HG03442 (cell line): ENCODE results near the gene MYO1B.

Experiments
- ATAC-seq: cut with Tn5 transposase; IDR thresholded peaks from one replicate; pipeline ENCODE4 v1.9.1; 2021; ENCODE audit warnings: mild to moderate bottlenecking, moderate library complexity; ENCODE audit not compliant: unreplicated experiment

Gene MYO1B

DNA sequence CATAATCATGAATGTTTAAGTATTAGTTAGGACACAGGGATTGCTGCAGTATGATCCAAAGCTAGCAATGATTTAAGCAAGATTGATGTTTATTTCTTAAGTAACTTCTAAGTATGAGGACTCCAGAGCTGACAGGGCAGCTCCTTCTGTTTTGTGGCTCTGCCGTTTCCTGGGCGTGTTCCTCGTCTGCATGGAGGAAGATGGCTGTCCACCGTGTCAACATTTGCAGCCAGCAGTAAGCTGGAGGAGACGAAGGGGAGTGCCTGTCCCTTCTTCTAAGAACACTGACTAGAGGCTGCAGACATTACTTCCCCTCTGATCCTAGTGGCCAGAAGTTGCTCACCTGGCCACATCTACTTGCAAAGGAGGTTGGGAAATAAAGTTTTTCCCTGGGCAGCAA, 144.1 kb downstream of the MYO1B start:
- ATAC-seq, result no peak

DNA sequence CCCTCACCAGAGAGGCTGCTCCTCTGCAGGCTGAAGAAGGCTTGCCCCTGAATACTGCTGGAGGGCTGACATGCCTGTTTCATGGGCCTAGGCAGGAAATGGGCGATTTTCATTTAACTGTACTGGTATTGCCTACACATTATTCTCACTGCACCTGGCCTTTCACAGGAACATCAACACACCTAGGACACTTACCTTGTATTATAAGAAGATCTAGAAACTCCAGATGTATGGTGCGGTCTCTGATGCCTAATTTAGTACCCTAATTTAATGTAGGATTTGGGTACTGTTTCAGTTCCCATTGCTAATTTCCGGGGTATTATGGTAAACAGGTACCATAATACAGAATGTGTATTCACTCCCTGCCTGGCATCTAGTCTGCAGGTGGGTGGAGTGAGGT, 146.0 kb downstream of the MYO1B start:
- no peak for ATAC-seq

DNA sequence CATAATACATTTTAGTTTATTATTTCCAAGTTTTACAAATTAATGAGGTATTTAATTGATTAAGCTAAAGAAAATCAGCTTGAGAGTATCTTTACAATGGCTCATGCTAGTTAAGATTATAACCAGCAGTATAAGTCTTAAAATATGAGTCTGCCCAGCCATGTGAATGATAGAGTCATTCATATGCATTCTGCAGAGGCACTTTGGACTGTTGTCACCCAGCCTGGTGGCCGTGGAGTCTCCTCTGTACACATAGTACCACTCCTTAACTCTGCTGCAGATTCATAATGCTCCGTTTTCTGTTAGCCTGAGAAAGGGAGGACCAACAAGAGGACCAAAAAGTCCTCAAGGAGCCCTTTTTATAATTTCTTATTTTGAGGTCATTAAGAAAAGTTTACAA, 148.8 kb downstream of the MYO1B start:
- ATAC-seq, result no peak

DNA sequence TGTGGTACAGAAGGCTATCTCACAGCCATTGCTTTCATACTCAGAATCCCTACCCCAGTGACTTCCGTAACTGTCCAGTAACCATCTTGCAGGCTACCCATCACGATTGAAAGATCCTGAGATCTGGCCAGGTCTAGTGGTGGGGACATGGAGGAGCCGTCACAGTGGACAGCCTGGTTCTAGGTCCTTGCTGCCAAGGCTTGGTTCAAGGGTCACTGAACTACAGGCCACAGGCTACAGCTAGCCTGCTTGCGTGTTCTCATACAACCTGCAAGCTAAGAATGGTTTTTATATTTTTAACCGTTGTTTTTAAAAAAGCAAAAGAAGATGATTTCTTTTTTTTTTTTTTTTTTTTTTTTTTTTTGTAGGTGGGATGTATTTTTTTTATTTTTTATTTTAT, 151.6 kb downstream of the MYO1B start:
- ATAC-seq, result no peak

DNA sequence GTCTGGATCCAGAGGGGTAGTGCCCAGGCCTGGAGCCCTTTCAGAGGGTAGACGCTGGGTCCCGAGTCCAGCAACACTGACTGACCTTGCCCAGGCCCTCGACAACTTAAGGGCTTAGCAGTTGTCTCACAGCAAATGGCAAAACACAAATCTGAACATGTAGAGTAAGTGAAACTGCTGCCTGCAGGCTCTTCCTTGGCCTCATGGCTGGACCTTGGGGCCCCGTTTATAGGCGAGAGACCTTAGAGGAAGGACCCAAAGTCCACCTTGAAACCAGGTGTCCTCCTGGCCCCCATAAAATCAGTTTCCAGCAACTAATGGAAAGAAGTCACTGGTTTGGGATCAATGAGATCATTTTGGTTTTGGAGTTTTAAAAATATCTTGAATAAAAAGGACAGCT, 154.4 kb downstream of the MYO1B start:
- ATAC-seq, result no peak

DNA sequence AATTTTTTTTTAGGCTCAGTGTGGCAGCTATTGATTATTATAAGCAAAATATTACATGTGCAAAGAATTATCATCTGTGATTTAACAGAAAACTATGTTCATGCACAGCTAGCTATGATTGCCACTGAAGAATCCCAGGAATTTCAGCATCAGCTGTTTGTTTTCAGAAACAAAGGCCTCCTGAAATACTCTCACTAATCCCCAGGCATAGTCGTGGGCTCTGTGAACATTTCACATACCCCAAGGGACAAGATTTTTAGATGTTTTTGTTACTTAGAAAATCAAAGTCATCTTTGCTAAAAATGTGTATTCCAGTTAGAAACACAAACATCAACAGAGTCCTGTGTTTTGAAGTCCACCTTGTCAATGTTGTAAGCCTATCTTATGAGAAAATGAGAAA, 156.1 kb downstream of the MYO1B start:
- ATAC-seq, result no peak

DNA sequence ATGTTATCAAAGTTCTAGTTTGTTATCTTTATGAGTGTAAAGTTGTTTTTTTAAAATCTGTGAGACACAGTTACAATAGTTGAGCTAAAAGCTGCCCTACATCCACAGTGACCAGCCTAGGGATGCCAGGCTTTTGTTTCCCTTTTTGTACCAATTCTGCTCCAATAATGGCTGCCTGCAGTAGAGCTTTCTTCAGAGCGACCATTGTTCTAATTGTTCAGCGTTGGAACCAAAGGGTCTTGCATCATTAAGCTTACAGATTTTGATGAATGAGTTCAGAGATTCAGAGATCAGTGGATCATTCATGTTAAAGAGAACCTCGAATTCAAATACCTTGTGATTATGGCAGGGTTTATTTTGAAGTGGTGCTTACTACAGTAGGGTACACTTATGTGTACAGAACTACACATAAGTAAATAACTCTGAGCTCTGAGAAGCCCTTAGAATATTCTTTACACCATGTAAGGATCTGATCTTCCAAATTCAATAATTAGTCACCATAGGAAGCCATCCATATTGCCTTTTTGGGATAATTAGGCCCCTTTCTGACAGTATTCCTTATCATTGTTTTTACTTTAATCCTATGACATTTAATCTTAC, 157.9 kb downstream of the MYO1B start:
- no peak for ATAC-seq

DNA sequence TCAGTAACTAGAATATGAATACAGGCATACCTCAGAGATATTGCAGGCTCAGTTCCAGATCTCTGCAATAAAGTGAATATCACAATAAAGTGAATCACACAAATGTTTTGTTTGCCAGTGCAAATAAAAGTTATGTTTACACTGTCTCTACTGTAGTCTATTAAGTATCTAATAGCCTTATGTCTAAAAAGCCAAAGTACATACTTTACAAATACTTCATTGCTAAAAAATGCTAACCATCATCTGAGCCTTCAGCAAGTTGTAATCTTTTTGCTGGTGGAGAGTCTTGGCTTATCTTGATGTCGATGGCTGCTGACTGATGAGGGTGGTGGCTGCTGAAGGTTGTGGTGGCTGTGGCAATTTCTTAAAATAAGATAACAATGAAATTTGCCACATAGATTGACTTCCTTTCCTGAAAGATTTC, 159.4 kb downstream of the MYO1B start:
- ATAC-seq, result no peak

DNA sequence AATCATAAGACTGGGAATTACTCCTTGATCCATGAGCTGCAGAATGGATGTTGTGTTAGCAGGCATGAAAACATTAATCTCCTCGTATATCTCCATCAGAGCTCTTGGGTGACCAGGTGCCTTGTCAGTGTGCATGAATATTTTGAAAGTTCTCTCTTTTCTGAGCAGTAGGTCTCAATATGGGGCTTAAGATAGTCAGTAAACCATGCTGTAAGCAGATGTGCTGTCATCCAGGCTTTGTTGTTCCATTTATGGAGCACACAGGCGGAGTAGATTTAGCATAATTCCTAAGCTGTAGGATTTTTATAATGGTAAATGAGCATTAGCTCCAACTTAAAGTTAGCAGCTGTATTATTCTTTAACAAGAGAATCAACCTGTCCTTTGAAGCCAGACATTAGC, 160.3 kb downstream of the MYO1B start:
- no peak for ATAC-seq

DNA sequence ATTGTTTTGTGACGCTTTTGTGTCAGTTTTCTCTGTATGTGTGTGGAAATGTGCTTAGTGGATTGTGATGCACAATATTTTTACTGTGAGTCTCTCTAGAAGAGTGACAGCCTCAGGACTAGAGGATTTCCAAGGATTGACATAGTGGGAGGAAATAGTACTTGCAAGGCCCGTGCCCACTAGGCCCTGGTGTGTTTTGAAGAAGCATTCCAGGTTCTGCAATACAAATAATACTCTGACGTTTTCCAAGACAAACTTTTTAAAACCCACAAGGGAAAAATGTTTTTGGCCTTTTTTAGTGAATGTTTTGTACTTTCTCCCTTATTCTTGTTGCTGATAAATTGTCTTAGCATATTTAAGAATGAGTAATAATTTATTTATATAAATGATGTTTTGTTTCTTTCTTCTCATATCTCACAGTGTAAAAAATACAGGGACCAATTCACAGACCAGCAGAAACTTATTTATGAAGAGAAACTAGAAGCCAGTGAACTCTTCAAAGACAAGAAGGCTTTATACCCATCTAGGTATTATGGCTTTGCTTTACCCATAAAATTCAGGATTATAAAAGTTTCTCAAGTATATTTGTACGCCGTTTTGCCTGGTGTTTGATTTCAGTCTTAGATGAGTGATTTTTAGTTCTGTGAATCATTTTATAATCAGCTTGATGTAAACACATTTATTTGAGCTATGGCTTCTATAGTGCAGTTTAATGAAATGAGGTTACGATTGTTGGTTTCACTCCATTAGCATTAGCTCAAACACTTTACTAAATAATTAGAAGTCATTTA, 165.6 kb downstream of the MYO1B start:
- ATAC-seq, result no peak

DNA sequence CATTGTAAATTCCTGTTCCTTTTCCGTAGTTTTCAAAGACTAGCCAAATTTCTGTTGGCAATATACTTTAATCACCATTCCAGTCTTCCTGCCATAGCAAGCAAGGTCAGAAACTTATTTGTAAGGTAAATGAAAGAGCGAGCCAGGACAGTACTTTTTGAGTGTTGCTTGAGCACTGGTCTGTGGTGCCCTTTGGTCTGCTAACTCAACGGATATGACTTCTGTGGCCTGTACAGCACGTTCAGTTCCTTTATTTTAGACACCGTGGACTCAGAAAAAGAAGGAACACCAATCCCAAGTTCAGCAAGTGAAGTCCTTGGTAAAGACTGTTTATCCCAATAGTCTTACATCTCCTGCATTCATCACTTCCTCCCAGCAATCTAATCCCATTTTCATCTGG, 166.3 kb downstream of the MYO1B start:
- ATAC-seq, result no peak

DNA sequence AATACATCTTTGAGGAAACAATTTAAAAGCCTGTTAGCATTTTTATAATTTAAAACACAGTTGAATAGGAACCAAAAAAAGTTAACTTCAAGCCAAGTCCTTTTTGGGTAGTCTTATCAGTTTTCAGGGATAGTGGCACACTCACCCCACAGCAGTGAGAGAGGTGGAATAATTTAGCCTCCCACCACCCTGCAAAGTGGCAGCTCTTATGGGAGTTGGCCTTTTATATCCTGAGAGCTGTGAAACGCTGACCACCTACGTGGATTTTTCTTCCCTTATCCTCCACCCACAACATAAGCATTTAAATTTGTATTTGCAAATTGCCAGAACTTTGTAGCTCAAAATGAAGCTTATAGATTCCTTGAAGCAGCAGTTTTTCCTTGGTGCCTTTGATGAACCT, 167.1 kb downstream of the MYO1B start:
- no peak for ATAC-seq

DNA sequence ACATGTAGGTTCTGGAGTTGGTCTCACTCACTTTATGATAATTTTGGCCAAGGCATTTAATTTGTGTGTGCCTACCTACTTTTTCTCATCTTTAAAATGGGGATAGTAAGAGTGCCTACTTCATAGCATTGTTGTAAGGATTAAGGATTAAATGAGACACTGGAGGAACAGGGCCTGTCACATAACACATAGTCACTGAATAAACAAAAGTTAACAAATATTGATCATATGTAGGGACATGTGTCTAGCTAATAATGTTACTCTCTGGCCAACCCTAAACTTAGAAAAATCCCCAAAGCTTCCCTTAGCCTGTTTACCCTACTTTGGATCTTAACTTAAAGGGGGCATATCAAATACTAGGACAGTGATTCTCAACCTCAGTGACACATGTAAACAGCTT, 169.9 kb downstream of the MYO1B start:
- ATAC-seq, result no peak

DNA sequence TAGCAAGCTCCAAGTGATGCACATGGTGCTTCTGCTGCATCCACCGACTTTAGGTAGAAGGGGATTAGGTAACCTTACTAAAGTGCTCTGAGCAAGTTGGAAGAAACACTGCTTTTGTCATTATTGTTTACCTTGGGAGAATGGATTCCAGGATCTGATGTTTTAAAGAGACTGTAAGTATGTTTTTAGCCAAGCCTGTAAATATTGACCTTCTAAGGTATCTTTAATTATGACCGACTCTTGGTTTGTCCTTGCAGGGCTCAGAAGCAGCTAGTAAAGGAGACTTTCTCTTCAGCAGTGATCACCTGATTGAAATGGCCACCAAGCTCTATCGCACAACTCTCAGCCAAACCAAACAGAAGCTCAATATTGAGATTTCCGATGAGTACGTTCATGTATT, 170.7 kb downstream of the MYO1B start:
- no peak for ATAC-seq

DNA sequence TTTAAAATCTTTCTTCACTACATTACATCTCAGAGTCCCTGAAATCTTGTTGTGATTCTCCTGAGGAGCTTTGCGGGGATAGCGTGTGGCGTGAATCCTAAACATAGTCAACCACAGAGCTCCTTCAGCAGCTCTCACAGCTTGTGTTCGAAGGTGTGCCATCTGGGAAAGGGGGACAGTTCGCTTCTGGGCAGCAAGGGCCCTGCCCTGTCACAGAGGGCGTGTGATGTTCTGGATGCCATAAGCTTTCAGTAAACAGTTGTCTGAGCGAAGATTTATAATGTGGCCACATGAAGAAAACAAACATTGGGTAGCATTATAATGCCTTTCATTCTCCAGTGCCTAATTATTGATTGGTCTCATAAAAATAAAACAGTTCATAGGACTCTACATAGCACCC, 172.5 kb downstream of the MYO1B start:
- no peak for ATAC-seq

DNA sequence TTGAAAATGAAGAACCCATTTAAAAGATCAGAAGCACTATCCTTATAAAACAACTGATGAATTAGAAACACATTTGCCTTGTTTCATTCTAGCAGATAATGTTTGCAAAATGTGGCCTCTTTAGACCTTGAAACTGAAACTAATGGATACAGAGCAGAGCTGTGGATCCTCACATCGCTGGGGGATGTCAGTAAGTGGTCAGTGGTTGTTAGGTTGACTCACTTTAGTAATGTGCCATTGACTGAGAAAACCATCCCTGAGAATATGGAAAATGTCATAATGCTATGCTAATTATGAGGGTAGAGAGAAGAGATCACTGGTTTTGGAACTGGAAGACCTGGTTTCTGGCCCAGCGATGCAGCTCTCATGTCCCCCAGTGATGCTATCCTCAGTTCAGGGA, 176.7 kb downstream of the MYO1B start:
- no peak for ATAC-seq

DNA sequence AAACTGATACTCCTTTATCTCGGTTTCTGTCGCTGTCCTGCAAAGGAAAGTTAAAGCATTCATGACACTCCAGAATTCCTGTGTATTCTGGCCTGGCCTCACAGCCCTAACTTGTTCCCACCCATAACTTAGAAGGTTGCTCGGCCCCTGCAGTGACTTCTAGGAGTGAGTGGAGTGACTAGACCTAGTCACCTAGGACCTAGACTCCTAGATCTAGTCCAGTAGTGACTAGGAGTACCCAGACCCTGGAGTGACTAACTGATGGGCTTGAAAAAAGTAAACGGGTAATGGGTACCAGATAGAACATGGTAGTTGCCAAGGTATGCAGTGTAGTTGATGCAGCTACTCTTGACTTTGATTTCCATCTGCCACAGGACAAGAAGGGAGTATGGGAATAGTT, 181.8 kb downstream of the MYO1B start:
- no peak for ATAC-seq

DNA sequence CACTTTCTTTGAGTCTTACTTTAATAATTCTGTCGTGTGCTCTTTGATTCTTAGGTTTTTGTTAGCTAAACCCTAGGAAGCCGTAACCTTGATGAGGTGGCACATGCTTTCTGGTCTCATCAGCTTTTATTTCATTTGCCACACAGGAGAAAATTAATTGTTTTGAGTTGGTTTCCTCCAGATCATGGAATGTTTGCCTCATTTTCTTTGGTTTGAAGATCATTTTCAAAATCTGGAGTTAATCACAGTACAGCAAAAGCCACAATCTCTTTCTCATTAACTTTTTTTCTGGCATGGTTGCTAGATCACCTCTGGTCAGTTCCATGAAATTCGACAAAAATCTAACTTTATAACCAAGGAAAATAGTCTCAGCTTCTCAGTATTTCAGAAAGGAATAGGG, 182.9 kb downstream of the MYO1B start:
- no peak for ATAC-seq

DNA sequence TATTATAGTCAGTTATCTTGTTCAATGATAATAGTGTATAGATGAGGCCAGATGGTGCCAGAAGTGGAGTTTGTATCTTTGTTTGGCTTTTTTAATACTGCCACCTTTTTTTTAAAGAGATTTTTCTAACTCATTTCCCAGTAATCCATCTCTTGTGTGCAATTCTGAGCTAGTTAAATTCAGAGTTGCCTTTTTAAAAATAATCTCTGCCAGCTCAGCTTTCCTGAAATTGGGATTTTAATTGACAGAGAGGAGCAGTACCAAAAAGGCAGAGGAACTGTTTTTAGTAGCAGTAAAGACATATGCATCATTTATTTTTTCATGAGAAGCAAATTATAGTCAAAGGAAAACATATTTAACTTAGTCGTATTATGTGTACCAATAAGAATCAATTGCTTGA, 185.3 kb downstream of the MYO1B start:
- no peak for ATAC-seq

DNA sequence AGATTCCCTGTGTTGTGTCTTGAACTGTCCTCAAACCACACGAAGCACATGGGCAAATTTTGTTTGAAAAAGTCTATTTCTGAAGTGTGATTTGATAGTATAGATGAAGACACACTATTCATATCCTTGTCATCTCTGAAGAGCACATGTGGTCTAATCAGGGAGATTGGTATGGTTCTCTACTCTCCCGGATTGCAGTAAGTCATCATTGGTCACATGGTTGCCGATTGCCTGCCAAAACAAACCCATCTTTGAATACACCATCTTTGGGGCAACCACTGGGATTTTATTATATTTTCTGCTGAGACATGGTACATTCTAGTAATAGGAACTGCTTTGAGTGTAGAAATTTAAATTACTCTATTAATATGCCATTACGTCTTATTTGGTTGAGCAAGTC, 186.9 kb downstream of the MYO1B start:
- ATAC-seq, result no peak

DNA sequence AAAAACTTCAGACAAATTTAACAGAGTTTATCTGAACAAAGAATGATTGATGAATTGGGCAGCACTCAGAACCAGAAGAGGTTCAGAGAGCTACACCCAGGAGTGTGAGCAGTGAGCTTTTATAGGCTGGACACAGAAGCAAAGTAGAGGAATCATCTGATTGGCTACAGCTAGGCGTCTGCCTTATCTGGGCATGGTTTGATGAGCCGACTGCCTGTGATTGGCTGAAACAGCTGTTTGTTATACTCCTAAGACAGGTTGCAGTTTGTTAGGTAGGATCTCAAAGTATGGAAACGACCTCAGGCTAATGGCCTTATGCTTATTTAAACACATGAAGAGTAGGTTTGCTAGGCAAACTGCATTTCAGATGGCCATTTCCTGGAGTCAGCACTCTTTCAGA, 188.9 kb downstream of the MYO1B start:
- no peak for ATAC-seq

DNA sequence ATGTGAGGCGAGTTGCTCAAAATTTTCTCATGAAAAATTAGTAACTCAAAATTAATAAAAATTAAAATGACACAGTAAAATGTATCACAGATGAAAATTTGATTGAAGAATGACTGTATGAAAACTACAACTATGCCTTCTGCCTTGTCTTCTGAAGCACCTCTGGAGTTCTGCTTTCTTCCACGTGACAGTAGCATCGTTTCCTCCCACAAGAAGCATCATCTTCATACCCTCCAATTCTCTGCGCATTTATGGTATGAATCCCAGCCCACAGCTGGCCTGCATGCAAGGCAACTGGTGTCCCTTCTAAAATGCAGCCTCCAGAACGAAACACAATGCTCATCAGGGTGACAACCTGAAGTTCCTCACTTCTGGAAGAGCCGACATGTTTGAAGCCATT, 189.9 kb downstream of the MYO1B start:
- no peak for ATAC-seq
